ENCODE results near the gene TMX2. TPM values are rescaled to one million over a fixed set of nuclear protein-coding genes. Genes with fewer than 3 reads are reported as not detected.
"Not testable (repeated sequence)": the region's sequence is repeated elsewhere in the genome, so short reads cannot be mapped to it uniquely, and the experiment has no call there.

Gene TMX2
- total RNA-seq, 2 donors from 2014 or later, result 54.2 to 69.8 TPM

DNA sequence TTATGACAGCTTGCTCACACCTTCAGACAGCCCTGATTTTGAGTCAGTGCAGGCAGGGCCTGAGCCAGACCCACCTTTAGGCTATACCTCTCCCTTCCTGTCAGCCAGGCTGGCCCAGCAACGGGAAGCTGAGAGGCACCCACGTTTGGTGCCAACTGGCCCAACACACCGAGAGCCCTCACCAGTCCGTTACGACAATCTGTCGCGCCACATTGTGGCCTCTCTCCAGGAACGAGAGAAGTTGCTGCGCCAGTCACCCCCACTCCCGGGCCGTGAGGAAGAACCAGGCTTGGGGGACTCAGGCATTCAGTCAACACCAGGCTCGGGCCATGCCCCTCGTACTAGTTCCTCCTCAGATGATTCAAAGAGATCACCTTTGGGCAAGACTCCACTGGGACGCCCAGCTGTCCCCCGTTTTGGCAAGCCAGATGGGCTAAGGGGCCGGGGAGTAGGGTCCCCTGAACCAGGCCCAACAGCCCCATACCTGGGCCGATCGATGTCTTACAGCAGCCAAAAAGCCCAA, 13.5 kb upstream of the TMX2 start:
- H3K27me3 Mint-ChIP-seq (ENCODE audit: low read depth), result no peaks in the 10 kb centered on the region
- no peak overlapping the region for H3K4me3 Mint-ChIP-seq
- no peaks in the 10 kb centered on the region for H3K9me3 Mint-ChIP-seq
- DNase-seq (no peak), ATAC-seq (replicated peaks in 1 of 2) (no peak)
- peaks cover 9 to 15% of the 10 kb centered on the region in 2 donors for H3K36me3 Mint-ChIP-seq (ENCODE audit: insufficient read depth in 2 of 2)
- H3K27ac Mint-ChIP-seq, result no peak overlapping the region
- no peaks in the 10 kb centered on the region for H3K4me1 Mint-ChIP-seq (ENCODE audit: low read depth)

DNA sequence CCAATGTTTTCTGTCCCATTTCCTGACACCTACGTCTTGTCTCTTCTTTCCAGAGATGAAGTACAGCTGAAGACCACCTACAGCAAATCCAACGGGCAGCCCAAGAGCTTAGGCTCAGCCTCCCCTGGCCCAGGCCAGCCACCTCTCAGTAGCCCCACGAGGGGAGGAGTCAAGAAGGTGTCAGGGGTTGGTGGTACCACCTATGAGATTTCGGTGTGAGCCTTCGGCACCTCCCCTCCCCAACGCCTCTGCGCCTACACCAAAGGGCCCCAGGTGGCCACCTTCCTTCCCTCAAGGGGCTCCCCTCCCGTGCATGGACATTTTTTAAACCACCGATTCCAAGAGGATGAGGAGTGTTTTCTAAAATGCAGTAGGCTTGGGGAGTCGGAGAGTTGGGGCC, 12.6 kb upstream of the TMX2 start:
- H3K9me3 Mint-ChIP-seq, result no peaks in the 10 kb centered on the region
- DNase-seq (no peak), ATAC-seq (replicated peaks in 1 of 2) (no peak)
- peaks cover 9 to 16% of the 10 kb centered on the region in 2 donors for H3K36me3 Mint-ChIP-seq (ENCODE audit: insufficient read depth in 2 of 2)
- H3K27ac Mint-ChIP-seq, result peak overlapping the region; percentile 33
- no peaks in the 10 kb centered on the region for H3K4me1 Mint-ChIP-seq (ENCODE audit: low read depth)
- no peaks in the 10 kb centered on the region for H3K27me3 Mint-ChIP-seq (ENCODE audit: low read depth)
- H3K4me3 Mint-ChIP-seq, result no peak overlapping the region

DNA sequence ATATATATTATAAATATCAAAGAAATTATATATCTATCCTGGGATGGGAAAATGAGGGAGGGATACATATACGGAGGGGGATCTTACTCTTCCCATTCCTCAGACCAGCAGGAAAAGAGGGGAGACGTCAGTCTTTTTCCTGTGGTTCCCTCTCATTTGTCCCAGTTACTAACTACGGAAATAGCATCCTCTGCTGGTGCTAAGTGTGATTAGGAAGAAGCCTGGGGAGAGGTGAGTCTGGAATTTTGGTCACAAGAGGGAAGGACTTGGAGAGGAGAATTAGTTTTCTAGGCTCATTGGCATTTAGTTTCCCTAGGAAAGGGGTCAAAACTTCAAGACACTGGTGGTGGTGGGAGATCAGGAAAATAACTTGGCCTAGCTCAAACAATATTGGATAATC, 12.0 kb upstream of the TMX2 start:
- DNase-seq, result no peak
- H3K27ac Mint-ChIP-seq, result no peak overlapping the region
- H3K27me3 Mint-ChIP-seq (ENCODE audit: low read depth), result no peaks in the 10 kb centered on the region
- no peak for ATAC-seq (replicated peaks in 1 of 2)
- H3K4me1 Mint-ChIP-seq (ENCODE audit: low read depth), result no peaks in the 10 kb centered on the region
- peaks cover 9 to 18% of the 10 kb centered on the region in 2 donors for H3K36me3 Mint-ChIP-seq (ENCODE audit: insufficient read depth in 2 of 2)
- no peaks in the 10 kb centered on the region for H3K9me3 Mint-ChIP-seq
- H3K4me3 Mint-ChIP-seq, result no peak overlapping the region

DNA sequence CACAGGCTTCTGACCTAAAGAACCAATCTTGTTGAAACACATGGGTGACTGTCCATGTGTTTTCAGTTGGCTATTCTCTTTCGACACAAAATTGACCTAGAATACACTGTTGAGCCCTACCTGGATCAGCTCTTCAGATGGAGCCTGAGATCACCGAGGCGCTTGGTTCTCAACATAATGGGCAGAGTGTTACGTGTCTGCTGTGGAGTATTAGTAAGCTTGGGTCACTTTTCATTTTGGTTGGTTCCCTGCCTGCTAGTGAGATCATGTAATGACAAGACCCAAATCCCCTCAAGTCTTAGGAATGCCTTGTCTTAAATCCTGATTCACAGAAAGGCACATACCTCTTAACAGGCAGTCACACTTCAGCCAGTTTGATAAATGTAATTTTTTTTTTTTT, 9.1 kb upstream of the TMX2 start:
- Mint-ChIP-seq H3K4me1 (ENCODE audit: low read depth) (peaks cover 9% of the 10 kb centered on the region), H3K36me3 (ENCODE audit: insufficient read depth in 2 of 2) (peaks cover 4 to 11% of the 10 kb centered on the region in 2 donors), H3K27me3 (ENCODE audit: low read depth) (no peaks in the 10 kb centered on the region), H3K4me3 (no peak overlapping the region), H3K9me3 (no peaks in the 10 kb centered on the region), H3K27ac (peak overlapping the region; percentile 48)
- DNase-seq (no peak), ATAC-seq (replicated peaks in 1 of 2) (no peak)

DNA sequence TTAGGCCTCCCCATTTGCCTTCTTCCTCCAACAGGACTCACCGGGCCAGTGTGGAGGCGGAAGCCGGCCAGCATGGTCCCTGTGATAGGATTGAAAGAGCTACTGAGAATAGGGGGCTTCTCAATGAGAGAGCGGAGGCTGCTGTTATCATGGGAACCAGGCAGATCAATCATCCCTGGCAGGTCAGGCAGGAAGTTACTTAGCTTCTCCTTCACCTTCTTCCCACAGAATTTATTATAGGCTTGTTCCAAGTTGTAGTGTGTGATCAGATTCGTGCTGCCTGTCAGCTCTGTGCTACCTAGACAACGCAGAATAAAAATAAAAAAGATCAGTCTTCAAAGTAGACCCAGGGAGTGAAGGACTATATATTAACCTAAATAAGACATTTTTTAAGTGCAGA, 7.5 kb upstream of the TMX2 start:
- Mint-ChIP-seq H3K9me3 (no peaks in the 10 kb centered on the region), H3K27ac (peak overlapping the region; percentile 54), H3K4me1 (ENCODE audit: low read depth) (peaks cover 22% of the 10 kb centered on the region), H3K36me3 (ENCODE audit: insufficient read depth in 2 of 2) (peaks cover 2 to 5% of the 10 kb centered on the region in 2 donors), H3K4me3 (no peak overlapping the region), H3K27me3 (ENCODE audit: low read depth) (no peaks in the 10 kb centered on the region)
- DNase-seq (no peak), ATAC-seq (replicated peaks in 1 of 2) (no peak)

DNA sequence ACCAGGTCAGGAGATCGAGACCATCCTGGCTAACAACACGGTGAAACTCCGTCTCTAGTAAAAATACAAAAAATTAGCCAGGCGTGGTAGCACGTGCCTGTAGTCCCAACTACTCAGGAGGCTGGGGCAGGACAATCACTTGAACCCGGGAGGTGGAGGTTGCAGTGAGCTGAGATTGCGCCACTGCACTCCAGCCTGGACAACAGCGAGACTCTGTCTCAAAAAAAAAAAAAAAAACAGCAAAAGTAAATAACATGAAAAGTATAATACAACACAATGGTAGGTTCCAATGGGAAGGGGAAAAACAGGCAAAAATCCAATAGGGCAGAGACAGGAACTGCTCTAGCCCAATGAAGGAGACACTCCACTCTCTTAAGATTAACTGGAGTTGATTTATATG, 7.0 kb upstream of the TMX2 start:
- H3K27ac Mint-ChIP-seq, result peak overlapping the region; percentile 81
- not testable (repeated sequence) for H3K36me3 Mint-ChIP-seq (ENCODE audit: insufficient read depth in 2 of 2); DNase-seq; H3K9me3 Mint-ChIP-seq; ATAC-seq (replicated peaks in 1 of 2); H3K27me3 Mint-ChIP-seq (ENCODE audit: low read depth); H3K4me3 Mint-ChIP-seq
- H3K4me1 Mint-ChIP-seq (ENCODE audit: low read depth), result peaks cover 27% of the 10 kb centered on the region

DNA sequence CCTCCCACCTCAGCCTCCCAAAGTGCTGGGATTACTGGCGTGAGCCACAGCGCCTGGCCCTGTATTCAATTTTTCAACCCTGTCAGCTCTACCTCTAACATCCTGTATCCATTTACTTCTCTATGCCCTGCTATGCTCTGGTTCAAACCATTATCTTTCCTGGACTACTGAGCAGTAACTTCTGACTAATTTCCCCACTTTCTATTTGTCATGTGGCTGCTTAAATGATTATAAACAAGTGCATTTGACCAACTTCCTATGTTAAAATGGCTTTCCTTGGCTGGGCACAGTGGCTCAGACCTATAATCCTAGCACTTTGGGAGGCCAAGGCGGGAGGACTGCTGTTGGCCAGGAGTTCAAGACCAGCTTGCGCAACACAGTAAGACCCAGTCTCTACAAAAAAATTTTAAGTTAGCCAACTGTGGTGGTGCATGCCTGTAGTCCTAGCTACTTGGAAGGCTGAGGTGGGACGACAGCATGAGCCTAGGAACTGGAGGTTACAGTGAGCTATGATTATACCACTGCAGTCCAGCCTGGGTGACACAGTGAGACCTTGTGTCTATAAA, 2.5 kb upstream of the TMX2 start:
- H3K4me3 Mint-ChIP-seq, result peak overlapping the region; percentile 91 to 97
- DNase-seq, result no peak
- H3K36me3 Mint-ChIP-seq (ENCODE audit: insufficient read depth in 2 of 2), result peaks cover 4 to 7% of the 10 kb centered on the region in 2 donors
- ATAC-seq (replicated peaks in 1 of 2), result no peak
- peak overlapping the region; percentile 85 for H3K27ac Mint-ChIP-seq
- no peaks in the 10 kb centered on the region for H3K9me3 Mint-ChIP-seq
- H3K27me3 Mint-ChIP-seq (ENCODE audit: low read depth), result no peaks in the 10 kb centered on the region
- H3K4me1 Mint-ChIP-seq (ENCODE audit: low read depth), result peaks cover 54% of the 10 kb centered on the region

DNA sequence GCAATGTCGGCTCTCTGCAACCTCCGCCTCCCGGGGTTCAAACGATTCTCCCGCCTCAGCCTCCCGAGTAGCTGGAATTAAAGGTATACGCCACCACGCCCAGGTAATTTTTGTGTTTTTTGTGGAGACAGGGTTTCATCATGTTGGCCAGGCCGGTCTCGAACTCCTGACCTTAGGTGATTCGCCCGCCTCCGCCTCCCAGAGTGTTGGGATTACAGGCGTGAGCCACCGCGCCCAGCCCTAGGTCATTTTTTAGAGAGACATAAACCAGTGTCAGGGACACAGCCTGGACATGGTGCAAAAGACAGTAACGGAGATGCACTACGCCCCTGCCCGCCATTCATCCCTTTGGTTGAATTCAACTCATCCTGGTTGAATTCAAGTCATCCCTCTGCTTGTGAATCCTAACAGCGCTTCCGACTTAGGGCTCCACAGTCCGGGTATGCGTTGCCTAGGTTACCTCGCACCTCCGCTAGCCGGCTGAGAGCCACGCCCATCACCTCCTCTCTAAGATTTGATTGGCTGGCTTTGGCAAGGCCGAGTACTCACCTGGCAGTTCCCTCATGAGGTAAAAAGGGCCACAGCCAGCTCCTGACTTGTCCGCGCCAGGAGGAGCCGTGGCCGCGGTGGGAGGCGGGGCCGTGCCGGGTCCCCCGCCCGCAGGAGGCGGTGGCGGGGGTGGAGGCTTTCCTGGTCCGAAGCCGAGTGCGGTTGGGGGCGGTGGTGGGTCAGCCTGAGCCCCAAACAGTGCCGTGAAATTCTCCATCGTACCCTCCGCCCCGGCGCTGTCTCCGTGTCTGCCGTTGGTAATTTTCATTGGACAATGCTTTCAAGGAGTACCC, 758 bp upstream of the TMX2 start, which contains the start of gene MED19:
TSS of gene MED19 (minus strand) at position 802 of the 842 bp plus-strand sequence. CDS start at position 766, 36 bp downstream.
- DNase-seq (peak; percentile 75 to 84), ATAC-seq (replicated peaks in 1 of 2) (peak; percentile 60 to 62)
- H3K4me3 Mint-ChIP-seq, result peak within 1 kb of the TSS; percentile 91 to 97
- peaks cover 54% of the 10 kb centered on the region for H3K4me1 Mint-ChIP-seq (ENCODE audit: low read depth)
- peaks cover 4 to 7% of the 10 kb centered on the region in 2 donors for H3K36me3 Mint-ChIP-seq (ENCODE audit: insufficient read depth in 2 of 2)
- H3K27me3 Mint-ChIP-seq (ENCODE audit: low read depth), result no peaks in the 10 kb centered on the region
- H3K27ac Mint-ChIP-seq, result peak within 1 kb of the TSS; percentile 94
- no peaks in the 10 kb centered on the region for H3K9me3 Mint-ChIP-seq

DNA sequence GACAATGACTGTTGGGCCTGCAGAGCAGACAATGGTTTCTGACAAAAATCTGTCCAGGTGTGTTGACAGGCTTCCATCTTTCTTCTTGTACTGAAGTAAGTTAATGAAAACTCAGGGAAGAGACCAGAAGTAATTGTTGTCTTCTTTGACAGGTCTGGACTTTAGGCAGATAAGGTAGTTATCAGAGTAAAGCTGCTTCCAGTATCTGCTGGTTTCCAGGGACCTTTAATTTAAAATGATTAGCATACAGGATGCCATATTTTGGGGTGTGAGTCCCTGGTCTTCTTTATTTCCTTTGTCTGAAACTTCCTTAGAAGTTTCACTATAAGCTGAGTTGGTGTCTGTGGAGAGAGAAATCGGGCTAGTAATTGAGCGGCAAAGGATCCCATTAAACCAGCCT, 1.4 kb downstream of the TMX2 start:
- H3K4me3 Mint-ChIP-seq, result peak overlapping the region; percentile 91 to 97
- peaks cover 7 to 9% of the 10 kb centered on the region in 2 donors for H3K36me3 Mint-ChIP-seq (ENCODE audit: insufficient read depth in 2 of 2)
- ATAC-seq (replicated peaks in 1 of 2) (no peak), DNase-seq (no peak)
- H3K27ac Mint-ChIP-seq, result peak overlapping the region; percentile 82
- H3K9me3 Mint-ChIP-seq, result no peaks in the 10 kb centered on the region
- H3K4me1 Mint-ChIP-seq (ENCODE audit: low read depth), result peaks cover 42% of the 10 kb centered on the region
- H3K27me3 Mint-ChIP-seq (ENCODE audit: low read depth), result no peaks in the 10 kb centered on the region

DNA sequence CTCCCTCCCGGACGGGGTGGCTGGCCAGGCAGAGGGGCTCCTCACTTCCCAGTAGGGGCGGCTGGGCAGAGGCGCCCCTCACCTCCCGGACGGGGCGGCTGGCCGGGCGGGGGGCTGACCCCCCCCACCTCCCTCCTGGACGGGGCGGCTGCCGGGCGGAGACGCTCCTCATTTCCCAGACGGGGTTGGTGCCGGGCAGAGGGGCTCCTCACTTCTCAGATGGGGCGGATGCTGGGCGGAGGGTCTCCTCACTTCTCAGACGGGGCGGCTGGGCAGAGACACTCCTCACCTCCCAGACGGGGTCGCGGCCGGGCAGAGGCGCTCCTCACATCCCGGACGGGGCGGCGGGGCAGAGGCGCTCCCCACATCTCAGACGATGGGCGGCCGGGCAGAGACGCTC, 4.3 kb downstream of the TMX2 start:
- H3K9me3 Mint-ChIP-seq; H3K4me3 Mint-ChIP-seq; H3K27ac Mint-ChIP-seq; DNase-seq; H3K27me3 Mint-ChIP-seq (ENCODE audit: low read depth); ATAC-seq (replicated peaks in 1 of 2): not testable (repeated sequence)
- H3K36me3 Mint-ChIP-seq (ENCODE audit: insufficient read depth in 2 of 2), result peaks cover 5 to 13% of the 10 kb centered on the region in 2 donors
- H3K4me1 Mint-ChIP-seq (ENCODE audit: low read depth), result peaks cover 15% of the 10 kb centered on the region

DNA sequence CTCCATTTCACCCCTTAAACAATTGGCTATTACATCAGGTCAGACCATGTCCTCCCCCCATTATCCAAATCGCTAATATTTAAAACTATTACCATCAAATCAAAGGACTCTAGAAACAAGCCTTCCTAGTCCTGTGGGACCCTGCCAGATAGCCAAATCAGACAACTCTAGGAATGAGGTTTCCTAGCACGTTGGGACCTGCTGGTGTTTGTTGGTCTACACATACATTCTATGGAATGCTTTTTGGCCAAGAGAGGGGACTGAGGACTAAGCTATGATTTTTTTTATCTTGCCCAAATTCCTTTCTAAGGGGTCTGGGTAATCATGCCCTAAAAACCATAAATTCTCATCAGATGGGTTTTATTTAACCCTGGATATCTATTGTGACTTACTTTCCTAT, 14.8 kb downstream of the TMX2 start:
- no peak for ATAC-seq (replicated peaks in 1 of 2)
- DNase-seq, result no peak
- H3K4me3 Mint-ChIP-seq, result no peak overlapping the region
- no peaks in the 10 kb centered on the region for H3K27me3 Mint-ChIP-seq (ENCODE audit: low read depth)
- peak overlapping the region; percentile 30 for H3K27ac Mint-ChIP-seq
- peaks cover 1 to 2% of the 10 kb centered on the region in 2 donors for H3K36me3 Mint-ChIP-seq (ENCODE audit: insufficient read depth in 2 of 2)
- H3K4me1 Mint-ChIP-seq (ENCODE audit: low read depth), result peaks cover 24% of the 10 kb centered on the region
- no peaks in the 10 kb centered on the region for H3K9me3 Mint-ChIP-seq

DNA sequence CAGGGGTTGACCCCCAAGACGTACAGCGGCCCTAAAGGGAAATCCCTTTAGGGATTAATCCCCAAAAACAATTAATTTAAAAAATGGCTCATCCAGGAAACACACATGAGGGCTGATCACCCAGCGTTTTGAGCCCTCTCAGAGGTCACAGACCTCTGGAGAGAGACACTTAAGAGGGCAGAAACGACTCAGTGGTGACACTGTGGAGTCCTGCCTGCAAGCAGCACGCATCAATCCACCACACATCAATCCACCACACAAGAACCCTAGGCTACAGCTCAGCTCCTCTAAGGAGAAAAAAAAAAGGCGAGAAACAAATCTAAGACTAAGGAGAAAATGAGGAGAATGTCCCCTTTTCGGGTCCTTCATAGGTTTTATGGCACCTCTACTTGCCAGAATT, 16.4 kb downstream of the TMX2 start:
- H3K27ac Mint-ChIP-seq, result peak overlapping the region; percentile 42
- no peaks in the 10 kb centered on the region for H3K9me3 Mint-ChIP-seq
- no peak overlapping the region for H3K4me3 Mint-ChIP-seq
- ATAC-seq (replicated peaks in 1 of 2) (no peak), DNase-seq (no peak)
- H3K4me1 Mint-ChIP-seq (ENCODE audit: low read depth), result peaks cover 24% of the 10 kb centered on the region
- peaks cover 1 to 2% of the 10 kb centered on the region in 2 donors for H3K36me3 Mint-ChIP-seq (ENCODE audit: insufficient read depth in 2 of 2)
- H3K27me3 Mint-ChIP-seq (ENCODE audit: low read depth), result no peaks in the 10 kb centered on the region

DNA sequence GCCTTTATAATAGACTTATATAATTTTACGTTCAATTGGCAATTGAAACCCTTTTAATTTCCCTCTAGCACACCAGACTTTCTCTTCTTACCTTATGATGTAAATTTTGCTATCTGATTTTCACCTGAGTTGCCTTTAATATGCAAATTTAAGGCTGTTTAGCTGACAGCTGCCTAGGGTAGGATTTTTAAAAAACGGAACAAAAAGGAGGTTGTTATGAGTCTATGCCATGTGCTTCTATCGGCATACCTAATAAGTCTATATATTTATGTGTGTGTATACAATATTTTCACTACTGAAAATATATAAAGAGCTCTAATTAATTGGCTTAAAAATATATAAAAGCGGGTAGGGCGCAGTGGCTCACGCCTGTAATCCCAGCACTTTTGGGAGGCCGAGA, 17.1 kb downstream of the TMX2 start:
- no peak overlapping the region for H3K27ac Mint-ChIP-seq

More for the DNA sequence above, 17.1 kb downstream of the TMX2 start:
- no peak for DNase-seq
- no peak overlapping the region for H3K4me3 Mint-ChIP-seq
- peaks cover 24% of the 10 kb centered on the region for H3K4me1 Mint-ChIP-seq (ENCODE audit: low read depth)
- ATAC-seq (replicated peaks in 1 of 2), result no peak
- H3K27me3 Mint-ChIP-seq (ENCODE audit: low read depth), result no peaks in the 10 kb centered on the region
- no peaks in the 10 kb centered on the region for H3K9me3 Mint-ChIP-seq
- H3K36me3 Mint-ChIP-seq (ENCODE audit: insufficient read depth in 2 of 2), result peaks cover 1 to 2% of the 10 kb centered on the region in 2 donors

All from activated T-cell treated with anti-CD3 and anti-CD28 coated beads, Interleukin-2, amount 50 U/mL, for 72 hours (primary cell).